ENCODE measurements around the gene ECSIT.
"Not testable (repeated sequence)": the region's sequence is repeated elsewhere in the genome, so short reads cannot be mapped to it uniquely, and the experiment has no call there.

Gene ECSIT, protein sequence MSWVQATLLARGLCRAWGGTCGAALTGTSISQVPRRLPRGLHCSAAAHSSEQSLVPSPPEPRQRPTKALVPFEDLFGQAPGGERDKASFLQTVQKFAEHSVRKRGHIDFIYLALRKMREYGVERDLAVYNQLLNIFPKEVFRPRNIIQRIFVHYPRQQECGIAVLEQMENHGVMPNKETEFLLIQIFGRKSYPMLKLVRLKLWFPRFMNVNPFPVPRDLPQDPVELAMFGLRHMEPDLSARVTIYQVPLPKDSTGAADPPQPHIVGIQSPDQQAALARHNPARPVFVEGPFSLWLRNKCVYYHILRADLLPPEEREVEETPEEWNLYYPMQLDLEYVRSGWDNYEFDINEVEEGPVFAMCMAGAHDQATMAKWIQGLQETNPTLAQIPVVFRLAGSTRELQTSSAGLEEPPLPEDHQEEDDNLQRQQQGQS

DNA sequence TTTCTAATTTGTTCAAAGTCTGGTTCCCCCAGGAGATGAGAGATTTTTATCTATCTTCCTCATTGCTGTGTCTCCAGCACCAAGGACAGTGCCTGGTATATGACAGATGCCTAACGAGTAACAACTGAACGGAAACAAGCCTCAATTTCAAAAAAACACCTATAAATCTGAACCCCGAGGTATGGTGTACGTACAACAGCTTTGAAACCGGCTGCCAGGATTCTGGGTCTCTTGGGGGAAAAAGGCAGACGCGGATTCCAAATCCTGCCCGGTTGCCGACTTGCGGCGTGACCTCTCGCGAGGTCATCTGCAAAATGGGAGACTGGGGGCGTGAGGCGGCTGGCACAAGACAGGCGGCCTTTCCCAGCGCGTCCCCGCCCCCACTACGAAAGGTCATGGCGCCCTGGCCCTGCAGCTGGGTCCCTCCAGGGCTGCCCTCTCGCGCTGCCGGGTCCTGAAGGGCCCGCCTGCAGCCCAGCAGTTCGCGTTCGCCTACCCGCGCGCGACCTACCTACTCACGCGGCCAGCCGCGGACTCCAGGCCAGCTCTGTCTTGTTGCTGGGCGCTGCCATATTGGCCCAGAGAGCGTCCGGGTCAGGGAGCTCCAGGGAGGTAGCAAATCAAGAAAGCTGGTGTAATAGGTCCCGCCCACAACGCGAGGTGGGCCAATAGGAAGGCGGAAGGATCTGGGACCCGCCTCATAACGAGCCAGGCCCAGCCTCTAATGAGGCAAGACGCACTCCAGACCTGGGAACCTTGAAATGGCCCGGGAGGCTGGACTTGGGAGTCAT lies at the start of gene ECSIT:
TSS of gene ECSIT (minus strand) at position 584 of the 791 bp plus-strand sequence. CDS start 9,964 bp downstream, outside the sequence.
- DNase-seq (ENCODE audit: low spot score) = peak; percentile 95

DNA sequence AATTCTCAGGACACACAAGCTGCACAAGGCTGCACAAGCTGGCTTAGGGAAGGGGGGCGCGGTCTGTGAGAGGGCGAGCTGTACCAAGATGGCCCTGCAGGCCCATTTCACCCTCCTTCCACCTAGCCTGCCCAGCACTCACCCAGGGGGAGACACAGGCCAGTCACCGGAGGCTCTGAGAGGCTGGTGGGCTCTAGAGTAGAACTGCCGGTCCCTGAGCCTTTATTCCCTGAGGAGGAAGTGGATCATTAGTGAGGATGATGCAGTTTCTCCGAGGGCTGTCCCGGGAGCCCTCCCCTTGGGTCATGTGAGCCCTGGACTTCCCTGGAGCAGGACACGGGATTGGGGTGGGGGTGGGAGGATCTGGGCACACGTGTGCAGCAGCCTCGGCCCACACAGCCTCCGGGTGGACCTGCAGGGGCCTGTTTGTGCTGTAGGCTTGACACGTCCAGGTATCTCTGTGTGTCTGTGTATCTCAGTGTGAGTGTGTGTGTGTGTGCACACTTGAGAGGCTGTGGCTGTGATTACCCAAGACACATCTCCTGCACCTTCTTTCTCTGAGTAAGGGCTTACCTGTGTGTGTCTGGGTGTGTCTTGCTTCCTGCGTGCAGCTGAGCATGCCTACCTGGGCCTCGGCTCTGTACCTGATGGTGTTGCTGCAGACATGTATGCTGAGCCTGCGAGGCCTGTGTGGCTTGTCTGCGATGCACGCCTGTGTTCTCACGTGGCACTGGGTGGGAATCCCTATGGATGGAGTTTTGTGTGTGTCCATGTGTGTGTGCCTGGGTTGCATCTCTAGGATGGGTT lies 48.7 kb upstream of the ECSIT start, which contains the start of gene ACP5:
TSS of gene ACP5 (minus strand) at position 195 of the 807 bp plus-strand sequence. CDS start 328 bp downstream, outside the sequence.
- no peak for DNase-seq (ENCODE audit: low spot score)

GRCh38 chr19:11576227-11576626 lies 47.3 kb upstream of the ECSIT start:
- no peak for DNase-seq (ENCODE audit: low spot score)

DNA sequence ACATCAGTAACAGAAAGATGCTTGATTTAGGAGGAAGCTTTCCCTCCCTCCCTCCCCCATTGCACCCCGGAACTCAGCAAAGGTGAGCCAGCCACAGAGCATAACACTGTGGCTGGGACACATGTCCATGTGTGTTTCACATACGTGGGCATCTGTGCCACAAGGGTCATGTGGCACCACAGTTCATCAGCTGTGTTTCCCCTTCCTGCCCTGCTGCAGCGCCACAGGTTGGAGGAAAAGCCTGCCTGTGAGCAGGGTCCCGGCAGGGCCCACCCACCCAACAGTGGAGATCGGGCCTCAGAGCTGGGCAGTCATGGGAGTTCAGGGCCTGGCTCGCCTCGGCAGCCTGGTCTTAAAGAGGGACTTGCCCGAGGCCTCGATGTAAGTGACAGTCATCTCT lies 45.8 kb upstream of the ECSIT start:
- no peak for DNase-seq (ENCODE audit: low spot score)

GRCh38 chr19:11573763-11574162 lies 44.8 kb upstream of the ECSIT start:
- DNase-seq (ENCODE audit: low spot score) = not testable (repeated sequence)

DNA sequence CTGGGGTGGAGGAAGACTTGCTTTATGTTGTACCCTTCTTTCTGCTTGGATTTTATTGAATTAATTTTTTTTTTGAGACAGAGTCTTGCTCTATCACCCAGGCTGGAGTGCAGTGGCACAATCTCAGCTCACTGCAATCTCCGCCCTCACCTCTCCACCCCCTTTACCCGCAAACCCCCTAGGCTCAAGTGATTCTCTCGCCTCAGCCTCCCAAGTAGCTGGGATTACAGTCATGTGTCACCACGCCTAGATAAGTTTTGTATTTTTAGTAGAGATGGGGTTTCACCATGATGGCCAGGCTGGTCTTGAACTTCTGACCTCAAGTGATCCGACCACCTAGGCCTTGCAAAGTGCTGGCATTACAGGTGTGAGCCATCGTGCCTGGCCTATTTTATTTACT lies 44.4 kb upstream of the ECSIT start:
- DNase-seq (ENCODE audit: low spot score) = not testable (repeated sequence)

GRCh38 chr19:11570039-11570462 lies 41.1 kb upstream of the ECSIT start:
- no peak for DNase-seq (ENCODE audit: low spot score)

DNA sequence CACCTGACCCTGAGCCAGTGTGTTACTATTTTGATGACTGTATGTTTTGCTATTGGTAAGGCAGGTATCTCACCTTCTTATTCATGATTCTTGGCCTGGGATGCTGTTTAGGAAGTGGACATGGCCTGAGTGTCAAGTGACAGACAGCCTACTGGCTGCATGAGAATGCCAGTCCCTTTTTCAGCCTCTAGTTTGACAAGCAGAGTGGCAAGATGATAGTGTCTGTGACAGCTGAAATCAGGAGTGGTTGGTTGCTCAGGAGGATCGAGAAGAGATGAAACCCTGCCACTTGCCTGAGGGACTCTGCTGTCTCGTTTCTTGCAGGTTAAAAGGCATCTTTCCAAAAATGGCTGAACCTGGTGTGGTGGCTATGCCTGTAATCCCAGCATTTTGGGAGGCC lies 37.2 kb upstream of the ECSIT start:
- DNase-seq (ENCODE audit: low spot score) = no peak

DNA sequence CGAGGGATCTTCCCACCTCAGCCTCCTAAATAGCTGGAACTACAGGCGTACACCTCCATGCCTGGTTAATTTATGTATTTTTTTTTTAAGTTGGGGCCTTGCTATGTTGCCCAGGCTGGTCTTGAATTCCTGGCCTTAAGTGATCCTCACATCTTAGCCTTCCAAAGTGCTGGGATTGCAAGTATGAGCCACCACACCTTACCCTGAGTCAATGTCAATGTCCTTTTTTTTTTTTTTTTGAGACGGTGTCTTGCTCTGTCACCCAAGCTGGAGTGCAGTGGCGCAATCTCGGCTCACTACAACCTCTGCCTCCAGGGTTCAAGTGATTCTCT lies 36.7 kb upstream of the ECSIT start:
- DNase-seq (ENCODE audit: low spot score) = not testable (repeated sequence)

DNA sequence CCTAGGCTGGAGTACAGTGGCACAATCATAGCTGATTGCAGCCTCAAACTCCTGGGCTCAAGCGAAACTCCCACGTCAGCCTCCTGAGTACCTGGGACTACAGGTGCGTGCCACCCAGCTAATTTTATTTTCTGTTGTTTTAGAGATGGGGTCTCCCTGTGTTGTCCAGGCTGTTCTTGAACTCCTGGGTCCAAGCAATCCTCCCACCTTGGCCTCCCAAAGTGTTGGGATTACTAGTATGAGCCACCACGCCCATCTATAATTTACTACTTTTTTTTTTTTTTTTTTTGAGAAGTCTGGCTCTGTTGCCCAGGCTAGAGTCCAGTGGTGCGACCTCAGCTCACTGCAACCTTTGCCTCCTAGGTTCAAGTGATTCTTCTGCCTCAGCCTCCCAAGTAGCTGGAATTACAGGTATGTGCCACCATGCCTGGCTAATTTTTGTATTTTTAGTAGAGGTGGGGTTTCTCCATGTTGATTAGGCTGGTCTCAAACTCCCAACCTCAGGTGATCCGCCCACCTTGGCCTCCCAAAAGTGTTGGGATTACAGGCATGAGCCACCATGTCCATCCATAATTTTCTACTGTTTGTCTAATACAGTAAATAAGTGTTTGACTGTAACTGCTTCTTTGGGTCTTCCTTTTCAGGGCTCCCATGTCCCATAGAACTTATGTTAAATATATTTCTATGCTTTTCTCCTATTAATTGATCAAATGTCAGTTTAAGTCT lies 35.3 kb upstream of the ECSIT start:
- not testable (repeated sequence) for DNase-seq (ENCODE audit: low spot score)

DNA sequence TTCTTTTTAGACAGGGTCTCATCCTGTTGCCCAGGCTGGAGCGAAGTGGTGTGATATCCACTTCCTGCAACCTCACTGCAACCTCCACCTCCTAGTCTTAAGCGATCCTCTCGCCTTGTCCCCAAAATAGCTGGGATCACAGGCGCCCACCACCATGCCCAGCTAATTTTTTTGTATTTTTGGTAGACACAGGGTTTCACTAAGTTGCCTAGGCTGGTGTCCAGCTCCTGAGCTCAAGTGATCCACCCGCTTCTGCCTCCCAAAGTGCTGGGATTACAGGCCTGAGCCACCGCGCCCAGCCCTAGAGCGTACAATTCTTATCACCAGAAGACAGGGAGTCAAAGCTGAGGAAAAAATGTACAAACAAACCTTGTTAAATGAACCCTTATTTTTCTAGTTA lies 34.6 kb upstream of the ECSIT start:
- DNase-seq (ENCODE audit: low spot score) = no peak

DNA sequence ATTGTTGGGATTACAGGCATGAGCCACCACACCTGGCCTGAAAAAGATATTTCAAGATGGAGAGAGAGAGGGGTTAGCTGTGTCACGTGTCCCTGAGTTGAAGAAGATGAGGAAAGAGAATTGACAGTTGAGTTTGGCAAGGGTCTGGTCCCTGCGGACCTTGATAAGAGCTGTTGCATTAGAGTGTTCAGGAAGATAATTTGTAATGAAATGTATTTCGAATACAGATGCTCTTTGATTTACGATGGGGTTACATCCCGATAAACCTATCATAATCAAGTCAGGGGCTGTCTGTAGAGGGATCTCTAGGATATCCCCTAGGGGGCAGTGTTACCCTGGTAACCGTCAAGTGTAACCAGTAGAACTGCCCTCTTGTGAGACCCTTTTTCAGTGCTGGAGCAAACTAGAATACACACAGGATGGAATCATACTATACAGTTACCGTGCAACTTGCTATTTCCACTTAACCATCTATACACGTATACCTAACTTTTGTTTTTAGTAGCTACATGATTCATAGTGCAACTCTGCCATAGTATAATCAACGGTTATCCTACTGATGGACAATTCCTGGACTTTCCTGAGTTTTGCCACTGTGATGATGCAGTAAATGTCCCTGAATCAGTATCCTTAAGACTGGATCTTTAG lies 31.6 kb upstream of the ECSIT start:
- DNase-seq (ENCODE audit: low spot score) = peak; percentile 80

- peak; percentile 97 for DNase-seq (ENCODE audit: low spot score)
Observed at GRCh38 chr19:11558881-11559828, 30.2 kb upstream of the ECSIT start, which contains the start of gene ELOF1. ELOF1 (minus strand) TSS chr19:11559230; CDS start chr19:11554347, 4,883 bp downstream.

GRCh38 chr19:11556634-11557420 lies 27.9 kb upstream of the ECSIT start:
- DNase-seq (ENCODE audit: low spot score) = no peak

- DNase-seq (ENCODE audit: low spot score) = no peak
Observed at GRCh38 chr19:11555246-11555645, 26.3 kb upstream of the ECSIT start.

- DNase-seq (ENCODE audit: low spot score) = no peak
Observed at GRCh38 chr19:11554160-11554559, 25.2 kb upstream of the ECSIT start.

DNA sequence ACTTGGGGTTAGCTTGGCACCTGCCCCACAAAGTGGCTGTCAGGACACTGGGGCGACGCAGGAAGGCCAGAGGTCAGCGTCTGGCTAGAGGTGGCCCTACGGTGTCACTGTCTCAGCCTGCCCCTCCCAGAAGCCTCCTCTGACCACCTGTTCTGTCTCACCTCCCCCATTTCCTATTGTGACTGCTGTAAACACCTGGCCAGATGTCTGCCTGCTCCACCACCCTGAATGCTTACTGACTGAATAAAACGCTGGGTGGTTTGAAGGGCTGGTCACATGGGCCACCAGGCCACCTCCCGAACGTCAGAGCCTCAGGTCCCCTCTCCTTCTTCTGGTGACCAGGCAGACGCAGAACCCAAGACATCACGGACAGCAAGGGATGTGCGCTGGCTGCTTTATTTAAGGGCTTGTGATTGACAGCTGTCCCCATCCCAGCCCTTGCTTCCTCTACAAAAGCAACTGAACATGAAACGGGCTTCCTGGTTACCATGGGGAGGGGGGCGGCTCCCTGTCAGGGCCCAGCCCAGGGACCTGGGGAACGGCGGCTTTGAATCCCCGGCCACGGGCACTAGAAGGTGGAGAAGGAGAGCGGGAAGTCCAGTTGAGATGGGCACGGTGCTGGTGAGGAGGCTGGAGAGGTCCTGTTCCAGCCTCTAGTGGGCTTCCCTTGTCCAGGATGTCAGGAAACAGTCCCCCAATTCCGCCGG lies 23.9 kb upstream of the ECSIT start:
- no peak for DNase-seq (ENCODE audit: low spot score)

GRCh38 chr19:11551603-11552235 lies 22.8 kb upstream of the ECSIT start:
- no peak for DNase-seq (ENCODE audit: low spot score)
